ENCODE measurements around the gene PEAK1.

DNA sequence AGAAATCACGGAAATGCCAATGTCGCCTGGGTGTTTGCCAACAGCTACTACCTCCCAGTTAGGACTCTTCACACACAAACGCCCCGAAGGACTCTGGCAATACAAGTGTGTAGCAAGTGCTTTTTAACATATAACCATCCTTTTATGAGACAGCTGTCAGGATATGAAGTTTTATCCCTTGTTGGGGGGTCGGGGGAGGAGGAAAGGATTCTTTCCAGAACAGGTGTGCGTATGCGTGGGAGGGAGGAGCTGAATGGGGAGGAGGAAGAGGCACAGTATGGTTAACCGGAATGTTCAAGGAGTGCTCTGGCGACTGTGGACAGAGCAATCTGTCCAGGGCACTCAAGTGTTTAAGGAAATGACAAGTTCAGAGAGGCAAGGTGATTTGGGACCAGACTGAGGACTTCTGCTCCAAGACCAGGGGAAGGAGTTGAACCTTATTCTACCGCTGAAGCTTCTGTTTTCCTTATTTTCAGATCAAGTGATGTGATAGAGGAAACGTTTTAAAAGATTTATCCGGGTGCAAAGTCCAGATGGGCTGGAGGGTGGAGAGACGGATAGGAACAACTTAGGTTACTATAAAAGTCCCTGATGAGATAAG, 350.3 kb downstream of the PEAK1 start:
- TF ChIP-seq, protein P1, sequence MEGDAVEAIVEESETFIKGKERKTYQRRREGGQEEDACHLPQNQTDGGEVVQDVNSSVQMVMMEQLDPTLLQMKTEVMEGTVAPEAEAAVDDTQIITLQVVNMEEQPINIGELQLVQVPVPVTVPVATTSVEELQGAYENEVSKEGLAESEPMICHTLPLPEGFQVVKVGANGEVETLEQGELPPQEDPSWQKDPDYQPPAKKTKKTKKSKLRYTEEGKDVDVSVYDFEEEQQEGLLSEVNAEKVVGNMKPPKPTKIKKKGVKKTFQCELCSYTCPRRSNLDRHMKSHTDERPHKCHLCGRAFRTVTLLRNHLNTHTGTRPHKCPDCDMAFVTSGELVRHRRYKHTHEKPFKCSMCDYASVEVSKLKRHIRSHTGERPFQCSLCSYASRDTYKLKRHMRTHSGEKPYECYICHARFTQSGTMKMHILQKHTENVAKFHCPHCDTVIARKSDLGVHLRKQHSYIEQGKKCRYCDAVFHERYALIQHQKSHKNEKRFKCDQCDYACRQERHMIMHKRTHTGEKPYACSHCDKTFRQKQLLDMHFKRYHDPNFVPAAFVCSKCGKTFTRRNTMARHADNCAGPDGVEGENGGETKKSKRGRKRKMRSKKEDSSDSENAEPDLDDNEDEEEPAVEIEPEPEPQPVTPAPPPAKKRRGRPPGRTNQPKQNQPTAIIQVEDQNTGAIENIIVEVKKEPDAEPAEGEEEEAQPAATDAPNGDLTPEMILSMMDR (conservative IDR thresholded peaks at IDR 0.05) = no peak
- TF ChIP-seq ZFX (IDR thresholded peaks at IDR 0.05) = no peak
